ENCODE data around the gene AMY1A. TPM values are rescaled to one million over a fixed set of nuclear protein-coding genes. Genes with fewer than 3 reads are reported as not detected.
"Not testable (repeated sequence)": the region's sequence is repeated elsewhere in the genome, so short reads cannot be mapped to it uniquely, and the experiment has no call there.

The AMY1A gene
- total RNA-seq, 1 donor from 2014 or later, result not detected

DNA sequence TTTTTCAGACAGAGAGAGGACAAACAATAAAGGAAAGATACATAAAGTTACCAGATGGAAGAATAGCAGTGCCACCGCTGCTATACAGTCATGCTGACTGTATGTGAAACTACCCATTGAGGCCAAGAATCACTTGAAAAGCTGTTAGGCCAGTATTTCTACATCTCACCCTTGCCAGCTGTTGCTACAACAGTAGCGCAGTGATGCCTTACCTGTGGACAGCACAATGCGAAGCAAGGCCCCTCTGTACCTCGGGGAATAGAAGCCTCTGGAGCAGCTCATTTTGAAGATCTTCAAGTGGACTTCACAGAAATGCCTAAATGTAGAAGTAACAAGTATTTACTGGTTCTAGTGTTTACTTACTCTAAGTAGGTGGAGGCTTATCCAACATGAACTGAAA lies 45.1 kb downstream of the AMY1A start:
- not testable (repeated sequence) for H3K27me3 Mint-ChIP-seq (ENCODE audit: unreplicated experiment); H3K27ac Mint-ChIP-seq (ENCODE audit: unreplicated experiment); H3K9me3 Mint-ChIP-seq (ENCODE audit: unreplicated experiment); DNase-seq (ENCODE audit: extremely low spot score, unreplicated experiment); H3K4me3 Mint-ChIP-seq (ENCODE audit: unreplicated experiment); H3K36me3 Mint-ChIP-seq (ENCODE audit: unreplicated experiment); H3K4me1 Mint-ChIP-seq (ENCODE audit: unreplicated experiment)

- not testable (repeated sequence) for H3K4me1 Mint-ChIP-seq (ENCODE audit: unreplicated experiment); H3K36me3 Mint-ChIP-seq (ENCODE audit: unreplicated experiment); H3K9me3 Mint-ChIP-seq (ENCODE audit: unreplicated experiment); DNase-seq (ENCODE audit: extremely low spot score, unreplicated experiment); H3K27me3 Mint-ChIP-seq (ENCODE audit: unreplicated experiment); H3K27ac Mint-ChIP-seq (ENCODE audit: unreplicated experiment); H3K4me3 Mint-ChIP-seq (ENCODE audit: unreplicated experiment)
Observed at GRCh38 chr1:103701256-103701655, 45.7 kb downstream of the AMY1A start.

GRCh38 chr1:103707670-103708069 lies 52.1 kb downstream of the AMY1A start:
- DNase-seq (ENCODE audit: extremely low spot score, unreplicated experiment); H3K4me3 Mint-ChIP-seq (ENCODE audit: unreplicated experiment); H3K27ac Mint-ChIP-seq (ENCODE audit: unreplicated experiment); H3K4me1 Mint-ChIP-seq (ENCODE audit: unreplicated experiment); H3K9me3 Mint-ChIP-seq (ENCODE audit: unreplicated experiment); H3K36me3 Mint-ChIP-seq (ENCODE audit: unreplicated experiment); H3K27me3 Mint-ChIP-seq (ENCODE audit: unreplicated experiment): not testable (repeated sequence)

DNA sequence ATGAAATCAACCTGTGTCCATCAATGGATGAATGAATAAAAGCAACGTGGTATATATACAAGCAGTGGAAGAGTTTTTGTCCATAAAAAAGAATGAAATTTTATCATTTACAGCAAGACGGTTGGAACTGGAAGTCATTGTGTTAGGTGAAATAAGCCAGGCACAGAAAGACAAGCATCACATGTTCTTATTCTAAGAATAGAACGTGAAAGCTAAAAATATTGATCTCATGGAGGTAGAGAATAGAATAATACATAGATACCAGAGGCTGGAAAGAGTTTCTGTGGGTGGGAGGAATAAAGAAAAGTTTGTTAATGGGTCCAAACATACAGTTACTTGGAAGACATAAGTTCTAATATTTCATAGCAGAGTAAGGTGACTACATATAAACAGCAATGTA lies 54.8 kb downstream of the AMY1A start:
- not testable (repeated sequence) for H3K27me3 Mint-ChIP-seq (ENCODE audit: unreplicated experiment); H3K36me3 Mint-ChIP-seq (ENCODE audit: unreplicated experiment); H3K4me1 Mint-ChIP-seq (ENCODE audit: unreplicated experiment)

More for the DNA sequence above, 54.8 kb downstream of the AMY1A start:
- H3K4me3 Mint-ChIP-seq (ENCODE audit: unreplicated experiment); H3K9me3 Mint-ChIP-seq (ENCODE audit: unreplicated experiment); H3K27ac Mint-ChIP-seq (ENCODE audit: unreplicated experiment); DNase-seq (ENCODE audit: extremely low spot score, unreplicated experiment): not testable (repeated sequence)

Other genes with a start within 250 kb of the AMY1A start
- gene RNPC3, start 130.1 kb upstream of the AMY1A start, total RNA-seq, result 18.8 and 23.2 TPM in 2 replicates
- 8.2 and 10.0 TPM in 2 replicates for gene AMY2B, start 84.2 kb upstream of the AMY1A start, total RNA-seq
- not detected in 2 replicates for gene AMY2A, start 38.3 kb upstream of the AMY1A start, total RNA-seq
- not detected in 2 replicates for gene AMY1B, start 40.5 kb downstream of the AMY1A start, total RNA-seq
- not detected in 2 replicates for gene AMY1C, start 94.1 kb downstream of the AMY1A start, total RNA-seq

Data from osteocyte (in vitro differentiated cells).